Forelimb muscle (tissue), 1 donor: ENCODE measurements around the gene FAM114A1. TPM values are rescaled to one million over a fixed set of nuclear protein-coding genes. Genes with fewer than 3 reads are reported as not detected.

Experiments used
- polyA plus RNA-seq: library from polyadenylated mRNA; unstranded; fragments of 120-200 nt; gene quantifications from one replicate; pipeline ENCODE4 v1.2.1, GENCODE V29; 2013; ENCODE audit not compliant: insufficient read length

The FAM114A1 gene
- polyA plus RNA-seq, 1 donor: 50.2 TPM

Other genes with a start within 250 kb of the FAM114A1 start
- gene KLF3, start 203.6 kb upstream of the FAM114A1 start, polyA plus RNA-seq: 28.2 TPM
- 0.42 TPM for gene TLR10, start 84.8 kb upstream of the FAM114A1 start, polyA plus RNA-seq
- gene TLR1, start 63.0 kb upstream of the FAM114A1 start, polyA plus RNA-seq: 1.9 TPM
- gene TLR6, start 11.0 kb upstream of the FAM114A1 start, polyA plus RNA-seq: 1.0 TPM
- 0.18 TPM for gene TMEM156, start 164.6 kb downstream of the FAM114A1 start, polyA plus RNA-seq
- 15.4 TPM for gene KLHL5, start 194.4 kb downstream of the FAM114A1 start, polyA plus RNA-seq